Pons (tissue), 1 donor: ENCODE results near the gene SLC39A7.

Experiments used
- DNase-seq: peaks from one replicate; pipeline ENCODE4 v3.0.0-alpha.2; 2016; ENCODE audit warnings: low spot score

The SLC39A7 gene

GRCh38 chr6:33170176-33171015 lies 30.3 kb upstream of the SLC39A7 start:
- no peak for DNase-seq

DNA sequence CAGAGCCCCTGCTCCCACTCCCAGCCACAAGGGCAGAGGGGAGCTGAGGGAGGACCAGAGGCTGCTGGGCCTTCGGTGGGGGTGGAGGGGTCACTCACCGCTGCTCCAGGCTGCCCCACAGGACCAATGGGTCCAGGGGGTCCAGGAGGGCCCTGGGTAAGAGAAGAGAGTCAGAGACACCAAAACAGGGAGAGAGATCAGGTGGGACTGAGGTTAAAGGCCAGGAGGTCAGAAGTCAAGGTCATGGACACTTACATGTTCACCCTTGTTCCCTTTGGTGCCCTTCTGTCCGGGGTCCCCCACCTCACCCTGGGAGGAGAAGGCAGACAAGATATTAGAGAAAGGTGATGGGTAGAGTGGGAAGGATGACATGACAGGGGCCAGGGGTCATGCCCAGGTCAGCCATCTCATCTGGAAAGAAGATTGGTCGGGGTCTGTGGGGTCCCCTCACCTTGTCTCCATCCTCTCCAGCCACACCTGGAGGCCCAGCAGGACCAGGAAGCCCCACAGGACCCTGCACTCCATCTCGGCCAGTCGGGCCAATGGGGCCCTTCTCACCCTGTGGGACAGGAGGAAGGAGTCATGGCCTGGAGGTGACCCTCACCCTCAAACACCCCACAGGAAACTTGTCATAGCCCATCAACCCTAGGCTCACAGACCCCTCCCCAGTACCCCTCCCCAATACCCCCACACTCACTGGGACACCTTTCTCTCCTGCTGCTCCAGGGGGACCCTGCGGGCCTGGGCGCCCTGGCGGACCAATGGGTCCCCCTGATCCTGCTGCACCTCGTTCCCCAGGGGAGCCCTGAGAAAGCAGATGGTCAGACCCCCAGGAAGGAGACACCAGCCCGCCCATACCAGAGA lies 29.4 kb upstream of the SLC39A7 start:
- DNase-seq: no peak

DNA sequence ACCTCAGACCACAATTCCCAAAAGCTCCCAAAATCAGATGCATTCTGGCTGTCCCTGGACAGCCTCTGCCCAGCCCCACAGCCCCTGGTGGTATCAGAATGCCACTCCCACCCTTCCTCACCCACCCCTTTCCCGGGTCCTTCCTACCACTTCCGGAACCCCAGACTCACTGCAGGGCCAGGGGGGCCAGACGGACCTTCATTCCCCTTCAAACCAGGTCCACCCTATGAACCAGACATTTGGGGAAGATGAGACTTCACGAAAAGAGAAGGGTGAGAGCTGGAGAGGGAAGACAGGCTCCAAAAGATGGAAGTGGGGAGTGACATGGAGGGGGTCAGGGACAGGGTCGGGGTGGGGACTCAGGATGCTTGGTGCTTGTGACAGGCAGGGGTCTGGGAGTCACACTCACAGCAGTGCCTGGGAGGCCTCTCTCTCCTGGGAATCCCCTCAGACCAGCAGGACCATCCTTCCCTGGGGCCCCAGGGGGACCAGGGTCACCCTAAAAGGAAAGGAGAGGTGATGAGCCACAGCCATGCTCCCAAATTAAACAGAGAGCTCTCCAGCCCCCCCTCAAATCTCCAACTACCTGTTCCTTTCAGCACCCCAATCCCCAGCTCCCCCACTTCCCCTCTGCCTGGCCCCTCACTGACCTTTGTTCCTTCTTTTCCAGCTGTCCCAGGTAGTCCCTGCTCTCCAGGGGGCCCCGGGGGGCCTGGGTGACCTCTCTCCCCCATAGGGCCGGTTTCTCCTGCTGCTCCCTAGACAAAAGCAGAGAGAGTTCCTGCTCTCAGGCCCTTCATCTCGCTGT lies 28.6 kb upstream of the SLC39A7 start:
- DNase-seq: no peak

- DNase-seq: no peak
Observed at GRCh38 chr6:33172688-33173534, 27.8 kb upstream of the SLC39A7 start.

DNA sequence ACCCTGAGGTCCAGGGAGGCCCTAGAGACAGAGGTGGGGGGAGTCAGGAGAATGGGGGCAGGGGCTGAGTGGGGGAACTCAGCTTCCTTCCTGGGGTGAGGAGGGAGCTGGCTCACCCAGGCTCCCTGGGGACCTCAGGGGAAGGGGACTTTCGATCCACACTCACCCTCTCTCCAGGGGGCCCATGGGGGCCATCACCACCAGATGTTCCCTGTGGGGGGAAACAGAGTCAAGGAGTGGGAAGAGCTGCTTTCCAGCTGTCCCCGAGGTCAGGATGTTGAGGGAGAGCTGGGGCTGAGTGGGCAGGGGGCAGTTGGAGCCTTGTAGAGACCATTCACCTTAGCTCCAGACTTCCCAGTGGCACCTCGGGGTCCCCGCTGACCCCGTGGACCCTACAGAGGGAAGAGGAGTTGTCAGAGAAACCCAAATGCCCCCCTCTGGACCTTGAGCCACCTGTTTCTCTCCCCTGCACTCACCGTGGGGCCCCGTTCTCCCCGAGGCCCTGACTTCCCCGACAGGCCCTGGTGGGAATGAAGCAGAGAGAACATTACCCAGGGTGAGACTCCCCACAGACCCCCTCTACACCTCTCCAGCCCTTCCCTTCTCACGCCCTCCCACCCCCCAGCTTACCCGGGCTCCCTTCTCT lies 27.0 kb upstream of the SLC39A7 start:
- DNase-seq: no peak

DNA sequence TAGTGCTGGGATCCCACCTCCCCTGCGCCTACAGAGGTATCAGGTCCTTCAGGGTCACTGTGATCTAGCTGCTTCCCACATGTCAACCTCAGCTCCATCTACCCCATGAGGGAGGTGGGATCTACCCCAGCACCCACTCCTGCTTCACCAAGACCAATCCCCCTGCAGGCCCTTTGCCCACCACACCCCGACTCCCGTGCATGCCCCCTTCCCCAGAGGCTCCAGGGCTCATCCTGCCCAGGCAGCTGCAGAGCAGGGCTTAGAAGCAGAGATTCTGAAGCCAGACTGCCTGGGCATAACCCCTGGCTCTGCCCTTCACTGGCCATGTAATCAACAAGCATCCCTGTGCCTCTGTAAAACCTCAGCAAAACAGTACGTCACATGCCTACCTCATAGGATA lies 25.9 kb upstream of the SLC39A7 start:
- no peak for DNase-seq

DNA sequence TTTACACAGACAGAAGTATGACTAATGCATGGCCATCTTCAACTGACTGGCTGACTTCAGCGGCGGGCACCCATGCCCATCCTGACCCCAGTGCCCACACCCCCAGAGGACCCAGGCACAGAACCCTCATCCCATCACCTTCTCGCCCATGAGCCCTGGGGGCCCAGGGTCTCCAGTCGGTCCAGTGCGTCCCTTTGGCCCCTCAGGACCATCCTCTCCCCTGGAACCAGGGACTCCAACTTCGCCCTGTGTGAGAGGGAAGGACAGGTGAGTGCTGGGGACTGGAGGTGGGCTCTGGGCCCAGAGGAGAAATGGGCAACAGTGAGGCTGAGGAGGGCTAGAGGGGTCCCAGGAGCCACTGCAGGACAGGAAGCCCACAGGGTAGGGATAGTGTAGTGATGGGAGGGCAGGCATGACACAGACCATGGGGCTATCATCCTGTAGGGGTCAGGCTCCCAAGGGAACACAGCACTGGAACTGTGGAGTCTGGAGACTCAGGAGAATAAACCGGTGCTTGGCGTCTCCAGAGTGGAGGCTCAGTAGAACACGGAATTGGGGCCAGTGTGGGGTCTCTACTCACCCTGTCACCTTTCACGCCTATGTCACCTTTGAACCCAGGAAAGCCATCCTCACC lies 25.1 kb upstream of the SLC39A7 start:
- no peak for DNase-seq

GRCh38 chr6:33176906-33177305 lies 23.8 kb upstream of the SLC39A7 start:
- DNase-seq: no peak

DNA sequence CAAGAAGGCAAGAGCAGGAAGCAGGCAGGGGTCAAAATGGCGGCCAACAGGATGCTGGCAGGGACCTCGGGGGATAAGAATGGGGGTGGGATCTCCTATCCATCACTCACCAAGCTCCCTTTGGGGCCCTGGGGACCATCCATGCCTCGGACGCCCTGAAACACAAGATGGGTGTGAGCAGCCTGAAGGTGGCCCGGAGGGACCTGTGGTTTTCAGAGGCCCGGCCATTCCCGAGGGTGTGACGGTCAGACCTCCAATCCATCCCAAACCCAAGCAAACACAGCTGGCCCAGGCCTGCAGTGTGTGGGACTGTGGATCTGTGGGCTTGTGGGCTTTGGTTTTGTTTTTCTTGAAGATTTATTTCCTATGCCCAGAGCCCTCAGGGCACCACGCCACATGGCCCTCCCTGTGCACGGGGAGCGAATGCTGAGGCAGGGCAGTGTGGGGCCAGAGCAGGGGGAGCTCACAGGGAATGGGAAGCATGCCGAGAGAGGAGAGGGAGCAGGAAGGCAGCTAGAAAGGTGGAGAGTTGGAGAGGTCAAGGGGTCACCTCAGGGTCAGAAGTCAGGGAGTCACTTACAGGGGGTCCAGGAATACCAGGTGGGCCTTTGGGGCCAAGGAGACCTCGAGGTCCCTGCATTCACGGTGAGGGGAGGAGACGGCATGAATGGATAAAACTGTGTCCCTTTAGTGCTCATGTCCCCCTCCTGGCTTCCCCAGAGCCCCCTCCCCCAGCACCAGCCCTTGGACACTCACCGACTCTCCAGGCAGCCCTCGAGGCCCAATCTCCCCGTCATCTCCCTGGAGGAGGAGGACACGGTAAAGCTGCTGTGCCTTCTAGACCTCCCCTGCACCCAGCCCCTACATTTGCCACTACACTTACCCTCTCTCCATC lies 22.9 kb upstream of the SLC39A7 start:
- DNase-seq: no peak

- DNase-seq: no peak
Observed at GRCh38 chr6:33178755-33179475, 21.8 kb upstream of the SLC39A7 start.

DNA sequence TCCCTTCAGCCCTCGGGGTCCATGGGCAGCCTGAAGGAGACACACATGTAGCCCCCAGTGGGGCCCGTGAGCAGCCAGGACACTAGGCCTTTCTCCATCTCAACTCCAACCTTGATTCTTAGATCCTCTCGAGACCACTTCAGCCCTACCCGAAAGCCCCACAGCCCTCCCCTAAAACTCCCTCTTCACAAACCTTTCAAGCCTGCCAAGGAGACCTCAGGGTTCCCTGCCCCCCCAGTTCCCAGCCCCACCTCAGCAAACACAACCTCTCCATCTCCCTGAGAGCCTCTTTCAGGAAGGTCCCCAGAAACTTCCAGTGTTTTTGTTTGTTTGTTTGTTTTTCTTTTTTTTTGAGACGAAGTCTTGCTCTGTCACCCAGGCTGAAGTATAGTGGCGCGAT lies 19.5 kb upstream of the SLC39A7 start:
- no peak for DNase-seq

- DNase-seq: no peak
Observed at GRCh38 chr6:33183071-33183683, 17.5 kb upstream of the SLC39A7 start.

DNA sequence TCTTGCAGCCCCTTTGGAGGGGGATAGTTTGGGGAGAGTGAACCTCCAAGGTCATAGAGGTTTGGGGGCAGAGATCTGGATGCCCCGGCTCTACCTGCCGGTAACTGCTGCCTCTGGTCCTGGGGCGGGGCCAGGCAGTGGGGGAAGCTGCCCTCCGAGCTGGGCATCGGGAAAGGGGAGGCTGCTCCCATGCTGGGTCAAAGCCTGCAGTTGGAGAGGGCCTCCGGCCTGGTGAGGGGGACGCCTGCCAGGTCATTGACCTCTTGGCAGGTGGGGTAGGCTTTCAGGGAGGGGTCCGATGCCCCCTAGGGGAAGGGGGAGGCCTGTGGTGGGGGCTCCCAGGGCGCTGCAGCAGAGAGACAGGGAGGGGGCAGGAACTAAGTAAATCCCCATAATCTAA lies 15.5 kb upstream of the SLC39A7 start:
- DNase-seq: no peak

DNA sequence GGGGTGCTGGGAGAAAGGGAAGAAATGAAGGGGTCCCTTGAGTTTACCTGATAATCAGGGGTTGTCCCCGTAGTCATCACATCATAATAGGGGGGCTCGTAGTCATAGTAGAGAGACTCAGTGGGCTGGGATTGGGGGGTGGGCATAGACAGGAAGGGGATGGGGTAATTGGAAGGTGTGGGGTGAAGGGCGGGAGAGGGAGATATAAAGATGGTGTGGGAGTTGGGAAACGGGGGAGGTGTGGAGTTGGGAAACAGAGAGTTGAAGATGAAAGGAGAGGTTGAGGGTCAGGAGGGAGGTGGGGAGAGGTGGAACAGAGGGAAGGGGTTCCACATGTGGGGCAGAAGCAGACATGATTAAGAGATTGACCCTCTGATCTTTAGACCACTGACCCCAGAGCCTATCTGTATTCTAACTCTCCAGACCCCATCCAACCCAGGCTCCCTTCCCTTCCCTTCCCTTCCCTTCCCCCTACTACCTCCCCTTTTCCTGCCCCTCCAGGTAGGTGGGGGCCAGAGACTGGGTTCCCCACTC lies 14.9 kb upstream of the SLC39A7 start:
- no peak for DNase-seq

GRCh38 chr6:33187809-33188208 lies 12.9 kb upstream of the SLC39A7 start:
- no peak for DNase-seq

DNA sequence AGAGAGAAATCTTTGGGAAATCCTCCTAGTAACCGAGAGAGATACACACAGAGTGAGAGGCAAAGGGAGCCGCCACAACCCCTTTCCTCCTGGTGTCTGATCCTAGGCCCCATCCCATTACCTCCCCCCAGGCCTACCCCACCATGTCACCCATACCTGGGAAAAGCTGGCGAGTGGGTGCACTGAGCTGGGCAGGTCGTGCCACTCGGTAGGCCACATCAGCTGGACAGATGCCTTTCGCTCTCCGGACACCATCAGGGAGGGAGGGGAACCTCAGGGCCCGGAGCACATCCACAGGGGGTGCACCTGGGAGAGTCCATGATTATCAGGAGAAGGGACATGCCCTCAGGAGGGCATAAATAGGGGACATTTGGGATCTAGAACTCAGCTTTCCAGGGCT lies 11.5 kb upstream of the SLC39A7 start:
- no peak for DNase-seq

DNA sequence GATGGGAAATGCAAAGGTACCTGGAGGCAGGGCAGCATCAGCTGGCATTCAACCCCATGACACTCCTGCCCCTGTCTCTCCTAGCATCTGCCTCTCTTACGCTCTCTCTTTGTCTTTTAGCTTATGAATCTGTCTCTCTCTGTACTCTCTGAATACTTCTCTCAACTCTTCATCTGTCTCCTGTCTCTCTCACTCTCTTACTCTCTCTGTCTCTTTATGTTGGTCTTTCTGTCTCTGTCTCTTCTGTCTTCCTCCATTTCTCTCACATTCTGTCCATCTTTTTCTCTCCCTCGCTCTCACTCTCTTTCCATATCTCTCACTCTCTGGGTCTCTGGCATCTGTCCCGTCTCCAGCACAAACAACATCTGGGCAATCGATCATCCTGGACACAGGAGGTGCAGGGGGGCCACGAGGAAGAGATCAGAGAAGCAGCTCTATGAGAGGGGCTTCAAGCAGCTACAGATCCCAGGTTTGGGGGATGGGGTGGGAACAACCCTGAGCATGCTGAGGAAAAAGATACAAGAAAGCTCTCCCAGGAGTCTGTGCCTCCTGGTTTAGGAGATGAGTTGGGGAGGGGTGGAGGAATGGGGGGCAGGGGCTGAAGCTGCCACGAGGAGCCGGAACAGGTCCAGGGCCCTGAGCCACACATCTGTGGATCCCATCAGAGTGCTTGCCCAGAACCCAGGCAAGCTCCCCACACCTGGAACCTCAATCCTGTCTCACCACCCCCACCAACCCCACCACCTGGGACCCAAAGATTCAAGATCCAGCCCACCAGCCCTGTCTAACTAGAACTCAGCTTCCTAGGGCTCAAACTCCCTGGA lies 10.8 kb upstream of the SLC39A7 start:
- no peak for DNase-seq
